GM19043 (cell line): Measurements from ENCODE around the gene C6orf15.

Source experiments
- ATAC-seq: cut with Tn5 transposase; IDR thresholded peaks from one replicate; pipeline ENCODE4 v1.9.1; 2021; ENCODE audit warnings: low read depth; ENCODE audit not compliant: unreplicated experiment

C6orf15 gene

DNA sequence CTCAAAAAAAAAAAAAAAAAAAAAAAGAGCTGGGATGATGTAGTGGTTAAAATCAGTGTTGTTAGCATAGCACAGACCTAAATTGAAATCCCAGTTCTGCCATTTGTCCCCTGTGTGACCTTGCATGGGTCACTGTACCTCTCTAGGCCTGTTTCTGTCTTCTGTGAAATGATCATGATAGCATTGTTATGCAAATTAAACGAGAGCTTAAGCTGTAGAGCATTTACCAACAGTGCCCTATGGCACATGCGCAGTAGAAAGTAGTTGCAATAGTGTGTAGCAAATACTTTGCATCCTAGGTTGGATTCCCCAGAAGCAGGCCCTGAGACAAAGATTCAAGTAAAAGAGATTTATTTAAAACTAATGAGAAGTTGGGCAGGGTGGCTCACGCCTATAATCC, 19.2 kb upstream of the C6orf15 start:
- ATAC-seq = no peak

DNA sequence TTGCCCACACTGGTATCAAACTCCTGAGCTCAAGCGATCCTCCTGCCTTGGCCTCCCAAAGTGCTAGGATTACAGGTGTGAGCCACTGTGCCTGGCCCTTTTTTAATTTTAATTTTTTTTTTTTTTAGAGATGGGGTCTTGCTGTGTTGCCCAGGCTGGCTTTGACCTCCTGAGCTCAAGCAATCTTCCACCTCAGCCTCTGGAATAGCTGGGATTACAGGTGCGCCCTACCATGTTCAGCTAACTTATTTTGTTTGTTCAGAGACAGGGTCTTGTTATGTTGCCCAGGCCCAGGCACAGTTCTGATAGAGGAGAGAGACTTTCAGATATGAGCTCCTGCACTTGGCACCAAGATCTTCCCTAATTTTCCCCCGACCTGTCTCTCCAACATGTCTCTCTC, 18.4 kb upstream of the C6orf15 start:
- no peak for ATAC-seq

DNA sequence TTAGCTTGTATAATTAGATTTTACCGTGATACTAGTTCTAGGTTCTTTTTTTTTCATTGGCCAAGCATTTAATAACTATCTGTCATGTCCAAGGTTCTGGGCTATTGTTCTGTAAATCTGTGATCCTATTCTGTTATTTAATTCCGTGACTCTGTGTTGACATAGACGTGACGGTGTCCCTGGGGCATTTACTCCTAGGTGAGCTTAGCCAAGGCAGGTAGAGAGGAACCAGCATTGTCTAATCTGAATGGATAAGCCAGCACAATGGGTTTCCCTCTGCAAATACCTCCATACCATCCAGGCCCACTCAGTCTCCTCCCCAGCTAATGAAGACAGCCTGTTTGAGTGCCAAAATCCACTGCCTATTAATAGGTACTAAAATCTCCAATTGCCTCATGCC, 16.8 kb upstream of the C6orf15 start:
- no peak for ATAC-seq

DNA sequence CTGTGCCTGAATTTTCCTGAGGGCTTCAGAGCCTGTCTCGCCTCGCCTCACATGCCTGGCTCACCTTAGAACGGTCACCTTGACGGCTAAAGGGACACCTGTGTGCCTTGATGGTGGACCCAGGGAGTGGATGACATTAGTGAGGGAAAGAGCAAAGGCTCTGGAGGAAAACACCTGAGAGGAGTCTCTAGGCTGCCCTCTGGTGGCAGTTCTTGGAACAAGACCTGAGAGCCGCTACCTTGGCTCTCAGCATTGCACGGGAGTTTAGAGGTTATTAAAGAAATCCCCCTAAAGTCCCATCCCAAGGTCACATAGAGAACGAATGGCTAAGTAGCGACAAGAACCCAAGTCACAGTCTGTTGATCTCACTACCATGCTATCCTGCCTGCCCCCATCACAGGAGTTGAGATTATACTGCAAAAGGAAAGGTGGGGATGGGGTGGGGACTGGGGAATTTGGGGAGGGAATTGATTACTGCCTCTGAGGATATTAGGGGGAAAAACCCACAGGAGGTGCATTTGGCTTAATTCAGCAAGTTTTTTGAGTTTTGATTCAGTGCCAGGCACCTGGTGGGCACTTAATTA, 15.8 kb upstream of the C6orf15 start:
- no peak for ATAC-seq

DNA sequence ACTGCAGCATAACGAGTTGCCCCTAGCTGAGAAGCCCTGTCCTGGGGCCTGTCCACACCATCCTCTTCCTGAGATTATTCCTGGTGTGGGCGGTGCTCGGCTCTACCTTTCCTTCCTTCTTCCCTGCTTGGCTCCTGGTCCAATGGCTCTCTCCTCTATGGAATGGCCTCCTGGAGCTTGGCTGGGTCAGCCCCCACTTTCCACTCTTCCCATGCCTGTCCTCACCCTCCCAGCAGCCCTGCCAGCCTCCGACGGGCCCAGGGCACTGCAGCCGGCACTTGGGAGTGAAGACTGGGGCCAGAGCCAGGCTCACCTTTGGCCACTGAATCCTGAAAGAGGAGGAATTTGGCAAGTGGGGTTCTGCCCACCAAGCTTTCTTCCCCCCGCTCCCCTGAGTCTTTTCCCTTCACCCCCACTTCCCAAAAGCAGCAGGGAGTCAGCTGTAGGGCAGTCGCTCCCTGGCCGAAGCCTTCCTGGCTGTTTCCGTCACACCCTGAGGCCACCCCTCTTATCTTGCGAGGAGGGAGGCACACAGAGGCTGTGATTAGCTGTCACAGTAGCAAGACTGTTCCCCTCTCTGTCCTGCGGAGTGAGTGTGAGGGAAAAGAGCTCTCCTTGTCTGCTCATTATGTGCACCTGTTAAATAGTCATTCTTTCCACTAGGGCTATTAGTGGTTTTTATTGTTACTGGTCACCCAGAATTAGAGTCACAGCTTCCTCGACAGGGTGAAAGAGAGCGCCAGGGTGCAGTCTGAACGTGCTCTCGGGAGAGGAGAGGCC, 14.2 kb upstream of the C6orf15 start:
- no peak for ATAC-seq

DNA sequence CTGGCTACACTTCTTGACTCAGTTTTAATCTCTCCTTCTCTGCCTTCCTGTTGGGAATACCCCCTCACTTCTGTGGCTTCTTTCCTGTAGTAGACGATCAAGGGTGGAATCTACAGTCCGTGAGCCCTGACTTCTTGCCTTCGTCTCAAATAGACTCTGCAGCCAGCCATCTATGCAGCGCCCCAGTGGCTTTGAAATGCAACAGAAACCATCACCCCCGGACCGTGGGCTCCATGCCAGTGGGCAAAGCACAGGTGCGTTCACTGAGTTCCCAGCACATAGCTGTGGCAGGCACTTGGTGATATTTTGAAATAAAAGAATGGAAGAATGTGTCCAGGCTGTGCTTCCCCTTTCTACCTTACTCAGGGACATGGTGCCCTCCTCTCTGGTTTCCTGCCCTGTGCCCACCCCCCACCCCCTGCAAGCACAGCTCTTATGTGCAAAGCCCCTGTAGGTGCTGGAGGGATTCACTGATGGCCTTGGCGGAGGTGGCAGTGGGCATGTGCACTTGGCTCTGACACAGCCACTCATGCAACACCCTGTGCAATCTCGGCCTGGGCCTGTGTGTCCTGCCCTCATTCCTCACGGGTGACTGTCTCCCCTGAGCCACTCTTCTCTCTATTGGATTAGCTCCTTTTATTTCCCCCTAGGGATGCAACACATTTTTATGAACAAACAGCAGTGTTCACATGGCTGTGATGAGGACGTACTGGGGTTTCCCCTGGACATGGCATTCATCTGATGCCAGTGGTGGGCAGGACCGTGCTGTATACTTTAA, 13.4 kb upstream of the C6orf15 start:
- no peak for ATAC-seq

DNA sequence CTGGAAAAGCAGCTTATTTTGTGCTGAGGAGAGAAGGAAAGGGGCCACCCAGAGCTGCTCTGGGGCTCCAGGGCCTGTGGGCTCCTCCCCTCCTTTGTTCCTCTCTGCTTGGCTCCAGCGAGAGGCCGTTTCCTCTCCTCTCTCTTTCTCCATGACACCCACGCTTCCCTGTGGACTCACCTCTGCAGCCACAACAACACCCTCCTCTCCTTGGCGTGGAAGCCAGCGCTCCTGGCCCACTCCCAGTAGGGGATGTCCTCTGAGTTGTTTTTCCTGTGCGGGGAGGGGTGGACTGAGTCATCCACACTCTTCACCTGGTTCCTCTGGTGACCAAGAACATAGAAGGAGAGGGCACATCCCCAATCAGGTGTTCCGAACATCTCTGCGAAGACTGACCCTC, 12.8 kb upstream of the C6orf15 start:
- ATAC-seq = no peak

DNA sequence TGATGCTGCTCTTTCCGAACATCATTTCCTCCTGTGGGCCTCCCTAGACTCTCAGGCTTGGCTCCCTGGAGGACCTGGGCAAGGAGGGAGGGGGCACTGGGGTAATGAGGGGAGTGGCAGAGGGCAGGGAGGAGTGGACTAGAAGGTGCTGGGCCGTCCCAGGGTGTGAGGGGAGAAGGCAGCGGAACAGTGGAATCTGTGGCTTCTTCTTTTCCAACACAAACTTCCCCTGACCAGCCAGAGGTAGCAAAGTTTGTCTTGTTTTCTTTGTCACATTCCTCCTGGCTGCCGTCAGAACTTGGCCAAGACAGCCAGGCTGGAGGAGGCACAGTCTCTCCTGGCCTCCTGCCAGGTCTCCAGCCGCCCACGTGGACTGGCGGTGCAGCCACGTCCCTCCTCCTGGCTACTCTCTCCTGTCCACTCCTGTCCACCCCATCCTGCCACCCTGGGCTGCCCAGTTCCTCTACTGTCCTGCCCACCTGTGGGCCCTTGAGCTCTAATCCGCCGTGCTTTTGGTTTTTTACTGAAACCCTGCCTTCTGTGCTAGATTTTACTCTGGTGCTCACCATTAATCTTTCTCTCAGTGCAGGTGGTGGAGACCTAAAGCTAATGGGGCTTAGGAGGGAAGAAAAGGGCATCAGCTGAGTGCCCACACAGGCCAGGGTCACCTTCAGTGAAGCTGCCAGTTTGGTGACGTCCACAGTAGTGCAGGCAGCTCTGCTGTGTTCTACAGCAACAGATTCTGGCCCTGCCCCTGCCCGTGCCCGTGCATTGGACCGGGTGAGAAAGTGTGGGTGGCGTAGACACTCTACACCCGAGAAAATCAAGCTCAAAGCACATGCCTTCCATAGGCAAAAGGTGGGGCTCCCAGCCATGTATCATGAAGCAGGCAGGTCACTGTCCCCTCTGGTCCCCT, 10.7 kb upstream of the C6orf15 start:
- ATAC-seq = no peak

DNA sequence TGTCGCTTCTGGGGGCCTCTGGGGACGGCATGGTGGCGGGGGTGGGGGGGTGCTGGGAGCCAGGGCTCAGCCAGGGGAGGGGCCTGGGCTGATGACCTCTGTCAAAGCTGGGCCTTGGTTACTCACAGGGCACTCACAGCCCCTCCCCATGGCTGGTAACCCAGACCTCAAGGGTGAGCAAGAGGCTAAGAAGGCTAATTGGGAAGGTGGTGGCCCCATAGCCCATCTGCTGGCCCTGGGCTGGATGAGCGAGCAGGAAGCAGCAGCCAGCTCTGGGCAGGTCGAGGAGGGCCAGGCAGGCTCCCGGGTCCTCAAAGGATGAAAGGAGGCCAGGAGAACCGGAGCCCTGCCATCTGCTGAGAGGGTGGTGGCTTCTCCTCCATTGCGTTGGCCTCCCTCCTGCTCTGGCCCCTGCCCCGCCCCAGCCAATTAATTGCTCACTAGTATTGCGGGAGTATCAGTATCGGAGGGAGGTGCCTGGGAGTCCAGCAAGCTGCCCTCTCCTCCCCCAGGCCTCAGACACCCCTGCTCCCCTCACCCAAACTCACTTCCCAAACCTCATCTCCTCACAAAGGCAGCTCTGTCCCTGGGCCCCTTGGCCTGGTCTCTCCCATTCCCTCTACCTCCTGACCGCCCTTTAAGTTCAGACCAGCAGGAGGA, 8.9 kb upstream of the C6orf15 start:
- ATAC-seq = no peak

DNA sequence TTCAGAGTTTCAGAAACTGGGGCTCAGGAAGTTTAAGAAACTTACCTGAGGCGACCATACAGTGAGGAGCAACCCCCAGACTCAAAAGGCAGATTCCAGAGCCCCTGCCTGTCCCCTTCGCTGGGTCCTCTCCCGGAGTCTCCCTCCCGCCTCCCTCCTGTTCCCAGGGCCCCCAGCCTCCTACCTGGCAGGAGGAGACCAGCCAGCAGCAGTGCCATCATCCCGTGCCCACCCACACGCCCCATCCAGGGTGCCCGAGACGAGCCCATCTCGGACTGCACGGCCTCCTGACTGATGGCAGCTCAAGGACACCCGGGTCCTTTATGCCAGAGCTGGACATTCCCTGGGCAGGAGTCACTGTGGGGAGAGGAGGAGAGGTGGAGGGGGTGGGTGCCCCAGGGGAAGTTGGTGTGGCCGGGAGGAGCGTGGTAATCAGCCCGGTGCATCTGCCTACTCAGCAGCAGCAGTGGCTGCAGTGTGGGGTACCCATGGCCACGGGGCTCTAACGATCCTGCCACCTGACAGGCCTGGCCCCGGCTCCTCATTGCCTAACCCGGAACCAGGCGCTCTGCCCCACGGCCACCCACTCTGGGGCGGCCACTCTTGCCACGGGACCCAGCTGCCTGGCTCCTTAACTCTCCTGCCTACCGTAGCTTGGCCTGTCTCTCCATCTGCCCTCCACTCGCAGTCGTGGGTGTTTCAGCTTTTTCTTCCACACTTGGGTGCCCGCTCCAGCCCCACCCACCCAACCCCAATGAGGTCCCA, 8.0 kb upstream of the C6orf15 start, which contains the start of gene CDSN:
Gene CDSN (minus strand): TSS at position 296 of the 765 bp plus-strand sequence. CDS start 27 bp downstream, at position 269.
- ATAC-seq = no peak

DNA sequence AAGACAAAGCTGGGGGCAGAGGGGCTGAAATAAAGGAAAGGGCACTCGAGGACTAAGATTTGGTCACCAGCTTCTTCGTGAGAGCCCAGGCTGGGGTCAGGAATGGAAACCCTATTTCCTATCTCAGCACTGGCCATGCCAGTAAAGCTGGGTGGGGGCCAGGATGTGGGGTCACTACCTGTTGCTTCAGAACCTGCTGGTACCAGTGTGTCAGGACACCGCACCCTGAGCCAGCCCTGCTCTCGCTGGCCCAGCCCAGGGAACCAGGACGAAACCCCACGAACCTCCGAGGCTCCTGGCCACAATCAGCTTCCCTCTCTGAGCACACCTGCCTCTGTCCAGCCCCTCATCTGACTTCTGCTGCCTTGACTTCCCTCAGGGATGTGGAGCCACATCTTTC, 5.8 kb upstream of the C6orf15 start:
- ATAC-seq = no peak

DNA sequence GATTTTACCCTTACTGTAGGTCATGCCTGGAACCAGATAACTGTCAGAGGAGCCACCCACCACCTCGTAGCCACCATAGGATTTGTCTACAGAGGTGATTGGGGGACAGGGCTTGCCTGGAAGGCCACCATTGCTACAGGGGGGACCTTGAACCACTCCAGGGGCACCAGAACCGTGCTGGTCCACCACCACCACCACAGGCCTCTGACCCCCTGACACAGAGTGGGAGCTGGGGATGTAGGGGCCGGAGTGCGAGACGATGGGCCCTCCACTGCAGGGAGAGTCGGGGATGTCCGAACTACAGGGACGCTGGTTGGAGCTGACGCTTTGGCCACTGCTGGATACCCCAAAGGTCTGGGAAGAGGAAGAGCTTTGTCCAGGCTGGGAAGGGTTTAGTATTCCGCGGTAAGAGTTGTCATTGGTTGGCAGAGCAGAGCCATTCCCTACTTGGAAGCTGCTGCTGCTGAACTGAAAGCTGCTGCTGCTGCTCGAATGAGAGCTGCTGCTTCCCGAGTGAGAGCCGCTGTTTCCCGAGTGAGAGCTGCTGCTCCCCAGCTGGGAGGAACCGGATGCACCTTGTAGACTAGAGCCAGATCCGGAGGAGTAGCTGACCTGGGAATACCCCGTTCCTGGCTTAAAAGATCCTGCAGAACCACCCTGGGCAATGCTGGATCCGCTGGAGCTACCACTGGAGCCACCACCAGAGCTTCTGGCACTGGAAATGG, 4.4 kb upstream of the C6orf15 start:
- ATAC-seq = no peak

DNA sequence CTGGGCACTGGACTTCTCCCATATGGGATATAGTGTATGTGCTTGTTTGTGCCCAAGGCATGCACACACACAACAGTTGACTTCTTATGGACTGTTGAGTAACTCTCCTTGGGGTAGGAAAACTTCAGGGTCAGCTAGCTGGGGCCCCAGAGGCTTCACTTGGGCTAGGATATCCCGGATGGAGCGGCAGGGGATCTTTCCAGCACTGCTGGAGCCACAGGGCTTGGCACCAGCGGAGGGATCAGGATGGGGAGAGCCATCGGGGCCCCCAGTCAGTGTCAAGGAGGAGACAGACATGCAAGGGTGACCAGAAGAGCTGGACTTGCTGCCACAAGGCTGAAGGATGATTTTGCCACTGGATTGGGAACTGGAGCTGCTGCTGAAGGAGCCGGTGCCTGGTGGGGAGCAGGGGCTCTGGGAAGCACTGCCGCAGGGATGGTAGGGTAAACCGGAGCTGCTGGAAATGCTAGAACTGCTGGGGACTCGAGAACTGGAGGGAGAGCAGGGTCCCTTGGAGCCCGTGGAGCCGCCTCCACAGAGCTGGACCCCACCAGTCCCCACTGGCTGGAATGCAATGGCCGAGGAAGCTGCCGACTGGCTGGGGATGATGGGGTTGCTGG, 3.7 kb upstream of the C6orf15 start:
- no peak for ATAC-seq

DNA sequence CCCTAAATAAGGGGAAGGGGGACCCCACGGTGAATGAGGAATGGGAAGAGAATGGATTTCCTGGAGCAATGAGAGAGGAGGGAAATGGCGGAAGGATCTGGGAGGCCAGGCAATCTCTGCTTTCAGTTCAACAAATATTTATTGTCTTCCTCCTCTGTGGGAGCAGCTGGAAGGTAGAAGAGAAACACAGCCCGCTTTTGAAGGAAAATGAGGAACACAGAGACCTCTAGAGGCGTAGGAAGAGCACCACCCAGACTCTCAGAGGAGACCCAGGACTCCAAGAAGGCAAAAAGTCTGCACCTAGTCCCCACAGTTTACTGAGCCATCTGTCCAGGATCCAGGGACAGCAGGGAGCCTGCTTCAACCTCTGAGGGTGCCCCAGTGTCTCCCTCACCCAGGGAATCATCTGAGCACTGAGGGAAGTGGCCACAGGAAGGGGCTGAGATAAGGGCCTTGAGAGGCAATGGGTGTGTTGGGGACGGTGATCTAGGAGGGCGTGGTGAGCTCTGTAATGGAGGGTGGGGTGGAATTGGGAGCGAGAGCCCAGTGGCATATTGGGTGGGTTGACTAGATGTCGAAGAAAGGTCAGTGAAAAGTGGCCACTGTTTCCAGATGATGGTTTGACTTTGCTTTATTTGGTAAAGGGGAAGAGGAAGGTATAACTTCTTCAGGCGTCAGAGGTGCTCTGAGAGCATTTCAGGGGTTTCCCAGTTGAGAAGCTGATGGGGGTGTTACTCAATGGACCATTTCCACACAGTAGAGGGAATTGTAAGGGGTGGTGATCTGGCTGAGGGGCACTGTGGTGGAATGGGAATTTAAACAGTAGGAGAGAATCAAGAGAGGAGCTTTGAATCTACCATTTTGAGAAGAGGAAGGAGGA, 2.8 kb upstream of the C6orf15 start:
- no peak for ATAC-seq

DNA sequence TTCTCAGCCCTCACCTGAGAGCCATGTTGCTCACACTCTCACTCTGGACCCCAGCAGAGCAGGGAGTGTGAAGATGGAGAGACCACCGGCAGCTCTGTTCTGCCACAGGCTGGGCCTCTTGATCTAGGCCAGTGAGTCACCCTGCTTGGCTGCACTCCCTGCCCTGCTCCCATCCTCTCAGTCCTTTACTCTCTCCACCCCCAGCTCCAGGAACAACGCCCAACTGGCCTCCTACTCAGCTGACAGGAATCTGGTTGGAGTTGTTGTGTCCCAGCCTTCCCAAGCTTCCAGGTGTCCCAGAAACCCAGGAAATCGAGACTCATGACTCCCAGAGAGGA, 2.1 kb upstream of the C6orf15 start, which contains the start of gene PSORS1C1:
Gene PSORS1C1 (plus strand): TSS at position 260 of the 338 bp plus-strand sequence. CDS start 14,833 bp downstream, outside the sequence.
- ATAC-seq = no peak

DNA sequence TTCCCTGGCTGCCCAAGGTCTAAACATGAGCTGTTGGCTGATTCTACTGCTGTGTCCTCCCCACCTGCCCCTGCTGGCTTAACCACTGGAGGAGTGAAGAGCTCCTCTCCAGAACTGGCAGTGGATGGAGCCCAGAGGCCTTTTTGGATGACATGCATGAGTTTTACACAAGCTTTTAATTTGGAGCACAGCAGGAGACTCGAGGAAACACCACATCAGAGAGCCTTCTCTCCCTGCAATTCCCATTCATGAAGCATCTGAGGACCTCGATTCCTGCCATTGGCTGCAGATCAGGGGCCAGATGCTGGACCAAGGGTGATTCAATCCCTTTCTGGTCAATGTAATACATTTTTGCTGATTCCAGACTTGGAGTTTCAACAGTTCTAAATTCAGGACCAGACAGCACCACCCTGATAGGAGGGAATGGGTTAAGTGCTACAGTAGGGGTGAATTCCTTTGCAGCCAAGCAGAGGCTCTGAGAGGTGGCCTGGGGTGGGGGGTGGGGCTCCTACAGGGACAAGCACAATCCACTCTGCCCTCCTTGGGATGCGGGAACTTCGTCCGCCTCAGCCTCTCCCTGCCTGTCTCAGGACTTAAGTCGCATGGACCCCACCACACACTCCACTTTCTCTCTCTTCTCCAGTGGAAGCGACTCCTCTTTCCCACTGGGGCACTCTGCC, 1.6 kb upstream of the C6orf15 start:
- no peak for ATAC-seq

DNA sequence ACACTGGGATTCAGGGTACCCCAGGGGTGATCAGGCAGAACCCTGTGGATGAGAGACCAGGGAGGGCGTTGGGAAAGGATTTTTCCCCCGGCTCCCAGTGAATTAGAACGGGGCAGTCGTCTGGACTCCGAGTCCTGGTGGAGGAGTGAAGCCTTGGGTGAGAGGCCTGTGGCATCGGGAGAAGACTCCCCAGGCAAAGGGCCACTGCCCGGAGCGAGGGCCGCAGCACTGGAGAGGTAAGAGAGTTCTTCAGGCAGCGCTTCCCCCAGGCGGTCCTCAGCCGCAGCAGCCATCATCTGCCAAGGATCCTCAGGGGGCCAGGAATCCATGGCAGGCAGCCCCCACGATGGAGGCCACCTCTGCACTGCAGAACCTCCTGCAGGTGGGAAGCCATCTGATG, 663 bp downstream of the C6orf15 start:
- ATAC-seq = no peak
